ENCODE results near the gene PKD1.
"Not testable (repeated sequence)": the region's sequence is repeated elsewhere in the genome, so short reads cannot be mapped to it uniquely, and the experiment has no call there.

The PKD1 gene

DNA sequence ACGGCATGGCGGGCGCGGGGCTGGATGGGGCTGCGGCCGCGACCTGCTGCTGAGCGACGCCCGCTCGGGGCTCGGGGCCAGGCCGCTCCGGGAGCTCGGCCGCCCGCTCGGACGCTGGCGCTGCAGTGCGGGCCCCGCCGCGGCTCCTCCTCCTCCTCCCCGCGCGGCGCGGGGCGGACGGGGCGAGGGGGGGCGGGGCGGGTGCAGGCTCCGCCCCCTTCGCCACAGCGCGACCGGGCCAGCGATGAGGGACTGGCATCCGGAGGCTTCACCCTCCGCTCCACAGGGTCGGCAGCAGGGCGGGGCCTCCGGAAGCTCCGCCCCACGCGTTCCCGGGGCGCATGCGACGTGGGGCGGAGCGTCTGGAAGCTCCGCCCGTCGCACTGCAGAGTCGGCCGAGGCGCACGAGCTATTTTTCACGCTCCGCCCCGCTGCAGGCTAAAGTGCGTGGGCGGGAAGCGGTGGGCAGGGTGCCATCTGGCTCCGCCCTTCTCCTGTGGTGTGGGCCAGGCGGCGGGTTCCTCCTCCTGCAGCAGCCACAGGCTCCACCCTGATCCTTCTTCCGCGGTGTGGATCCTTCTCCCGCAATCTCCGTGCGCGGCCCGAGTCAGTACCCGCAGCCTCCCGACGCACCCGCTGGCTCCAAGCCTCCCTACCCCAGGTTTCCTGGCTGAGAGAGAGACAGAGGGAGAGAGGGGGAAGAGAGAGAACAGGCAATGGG is at the start of gene PKD1:
PKD1 (minus strand) TSS at position 129 of the 721 bp plus-strand sequence. CDS start 209 bp downstream, outside the sequence.
- H3K27ac Mint-ChIP-seq: peak within 1 kb of the TSS; percentile 56
- DNase-seq: peak; percentile 100
- not testable (repeated sequence) for H3K36me3 Mint-ChIP-seq (ENCODE audit: low read depth); H3K9me3 Mint-ChIP-seq
- peaks cover 18% of the 10 kb centered on the region for H3K4me1 Mint-ChIP-seq
- H3K27me3 Mint-ChIP-seq (ENCODE audit: low read depth, poor library complexity): peaks cover 16% of the 10 kb centered on the region
- H3K4me3 Mint-ChIP-seq: peak within 1 kb of the TSS; percentile 89

DNA sequence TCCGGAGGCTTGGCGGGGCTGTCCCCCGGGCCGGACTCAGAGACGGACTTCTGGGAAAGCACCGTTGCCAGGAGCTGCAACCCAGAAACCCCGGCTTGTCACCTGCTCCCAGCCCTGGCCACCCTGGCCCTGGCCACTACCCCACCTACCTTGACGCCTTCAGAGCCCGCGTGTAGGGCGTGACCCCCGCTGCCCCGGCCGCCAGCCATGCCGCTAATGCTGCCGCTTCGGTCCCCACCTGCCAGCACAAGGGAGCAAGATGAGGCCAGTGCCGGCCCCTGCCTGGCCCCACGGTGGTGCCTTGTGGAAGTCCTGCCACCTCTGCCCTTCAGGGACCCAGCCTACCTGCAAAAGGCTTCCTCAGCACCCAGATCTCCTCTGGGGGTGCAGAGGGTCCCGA is 49.3 kb upstream of the PKD1 start:
- Mint-ChIP-seq H3K4me3 (no peak overlapping the region), H3K4me1 (peaks cover under 1% of the 10 kb centered on the region), H3K27me3 (ENCODE audit: low read depth, poor library complexity) (peaks cover 3% of the 10 kb centered on the region), H3K27ac (no peak overlapping the region), H3K36me3 (ENCODE audit: low read depth) (peaks cover 9% of the 10 kb centered on the region), H3K9me3 (no peaks in the 10 kb centered on the region)
- TF ChIP-seq, protein P1, sequence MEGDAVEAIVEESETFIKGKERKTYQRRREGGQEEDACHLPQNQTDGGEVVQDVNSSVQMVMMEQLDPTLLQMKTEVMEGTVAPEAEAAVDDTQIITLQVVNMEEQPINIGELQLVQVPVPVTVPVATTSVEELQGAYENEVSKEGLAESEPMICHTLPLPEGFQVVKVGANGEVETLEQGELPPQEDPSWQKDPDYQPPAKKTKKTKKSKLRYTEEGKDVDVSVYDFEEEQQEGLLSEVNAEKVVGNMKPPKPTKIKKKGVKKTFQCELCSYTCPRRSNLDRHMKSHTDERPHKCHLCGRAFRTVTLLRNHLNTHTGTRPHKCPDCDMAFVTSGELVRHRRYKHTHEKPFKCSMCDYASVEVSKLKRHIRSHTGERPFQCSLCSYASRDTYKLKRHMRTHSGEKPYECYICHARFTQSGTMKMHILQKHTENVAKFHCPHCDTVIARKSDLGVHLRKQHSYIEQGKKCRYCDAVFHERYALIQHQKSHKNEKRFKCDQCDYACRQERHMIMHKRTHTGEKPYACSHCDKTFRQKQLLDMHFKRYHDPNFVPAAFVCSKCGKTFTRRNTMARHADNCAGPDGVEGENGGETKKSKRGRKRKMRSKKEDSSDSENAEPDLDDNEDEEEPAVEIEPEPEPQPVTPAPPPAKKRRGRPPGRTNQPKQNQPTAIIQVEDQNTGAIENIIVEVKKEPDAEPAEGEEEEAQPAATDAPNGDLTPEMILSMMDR (IDR thresholded peaks at IDR 0.05): no peak
- DNase-seq: no peak

DNA sequence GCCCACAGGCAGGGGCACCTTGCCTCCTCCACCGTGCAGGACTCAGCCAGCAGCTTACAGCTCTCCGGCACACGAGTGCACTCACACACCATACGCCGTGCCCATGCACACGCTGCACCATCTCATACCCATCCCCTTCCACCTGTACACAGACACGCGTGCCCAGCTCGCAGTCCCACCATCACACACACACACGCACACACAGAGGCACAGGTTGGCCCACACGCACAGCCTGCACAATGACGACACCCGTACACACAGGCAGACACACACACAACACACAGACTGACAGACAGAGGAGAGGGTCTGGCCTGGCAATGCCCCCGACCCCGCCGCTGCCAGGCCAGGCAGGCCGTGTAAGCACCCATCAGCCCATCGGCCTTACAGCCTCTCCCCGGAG is 48.6 kb upstream of the PKD1 start:
- Mint-ChIP-seq H3K27me3 (ENCODE audit: low read depth, poor library complexity) (peaks cover 3% of the 10 kb centered on the region), H3K9me3 (no peaks in the 10 kb centered on the region), H3K27ac (no peak overlapping the region), H3K4me1 (no peaks in the 10 kb centered on the region), H3K36me3 (ENCODE audit: low read depth) (peaks cover 9% of the 10 kb centered on the region), H3K4me3 (no peak overlapping the region)
- DNase-seq: no peak
- TF ChIP-seq, protein P1 (IDR thresholded peaks at IDR 0.05): no peak

DNA sequence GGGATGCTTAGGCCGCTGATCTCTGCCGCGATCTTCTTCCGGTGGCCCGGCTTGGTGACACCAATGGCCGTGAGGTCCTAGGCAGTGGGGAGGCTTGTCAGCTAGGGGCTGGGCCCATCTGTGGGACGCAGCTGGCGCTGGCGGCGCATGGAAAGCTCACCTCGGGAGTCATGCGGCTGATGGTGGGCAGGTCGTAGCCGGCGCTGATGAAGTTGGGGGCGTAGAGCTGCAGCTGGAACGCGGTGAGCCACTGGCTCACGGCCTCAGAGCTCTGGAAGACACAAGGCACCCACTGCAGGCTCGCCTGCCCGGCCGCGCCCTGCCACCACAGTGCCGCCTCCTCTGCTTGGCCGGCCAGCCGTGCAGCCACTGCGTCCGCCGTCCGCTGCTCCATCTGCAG is 48.0 kb upstream of the PKD1 start:
- Mint-ChIP-seq H3K4me1 (no peaks in the 10 kb centered on the region), H3K27ac (no peak overlapping the region), H3K4me3 (no peak overlapping the region), H3K27me3 (ENCODE audit: low read depth, poor library complexity) (peaks cover 3% of the 10 kb centered on the region), H3K9me3 (no peaks in the 10 kb centered on the region), H3K36me3 (ENCODE audit: low read depth) (peaks cover 9% of the 10 kb centered on the region)
- no peak for DNase-seq
- TF ChIP-seq, protein P1 (IDR thresholded peaks at IDR 0.05): no peak

DNA sequence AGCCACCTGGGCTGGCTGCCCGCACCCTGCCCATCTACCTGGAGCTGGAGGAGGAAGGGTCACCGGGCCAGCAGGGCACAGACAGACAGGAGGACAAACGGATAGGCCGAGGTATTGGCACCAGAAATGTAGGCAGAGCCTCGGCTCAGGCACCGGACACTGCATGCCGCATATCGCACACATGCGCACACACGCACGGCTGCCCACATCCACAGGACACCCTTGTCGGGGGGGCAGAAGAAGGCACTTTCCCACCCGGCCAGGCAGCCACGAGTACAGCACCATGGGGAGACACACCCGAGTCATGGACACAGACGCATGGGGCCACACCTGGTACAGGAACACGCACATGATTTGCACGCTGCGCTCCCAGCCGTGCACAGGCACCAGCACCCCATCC is 46.3 kb upstream of the PKD1 start:
- H3K27ac Mint-ChIP-seq: no peak overlapping the region
- no peak for DNase-seq
- H3K9me3 Mint-ChIP-seq: no peaks in the 10 kb centered on the region
- H3K27me3 Mint-ChIP-seq (ENCODE audit: low read depth, poor library complexity): peaks cover 3% of the 10 kb centered on the region
- TF ChIP-seq, protein P1 (IDR thresholded peaks at IDR 0.05): no peak
- no peaks in the 10 kb centered on the region for H3K4me1 Mint-ChIP-seq
- no peak overlapping the region for H3K4me3 Mint-ChIP-seq
- peaks cover 16% of the 10 kb centered on the region for H3K36me3 Mint-ChIP-seq (ENCODE audit: low read depth)

DNA sequence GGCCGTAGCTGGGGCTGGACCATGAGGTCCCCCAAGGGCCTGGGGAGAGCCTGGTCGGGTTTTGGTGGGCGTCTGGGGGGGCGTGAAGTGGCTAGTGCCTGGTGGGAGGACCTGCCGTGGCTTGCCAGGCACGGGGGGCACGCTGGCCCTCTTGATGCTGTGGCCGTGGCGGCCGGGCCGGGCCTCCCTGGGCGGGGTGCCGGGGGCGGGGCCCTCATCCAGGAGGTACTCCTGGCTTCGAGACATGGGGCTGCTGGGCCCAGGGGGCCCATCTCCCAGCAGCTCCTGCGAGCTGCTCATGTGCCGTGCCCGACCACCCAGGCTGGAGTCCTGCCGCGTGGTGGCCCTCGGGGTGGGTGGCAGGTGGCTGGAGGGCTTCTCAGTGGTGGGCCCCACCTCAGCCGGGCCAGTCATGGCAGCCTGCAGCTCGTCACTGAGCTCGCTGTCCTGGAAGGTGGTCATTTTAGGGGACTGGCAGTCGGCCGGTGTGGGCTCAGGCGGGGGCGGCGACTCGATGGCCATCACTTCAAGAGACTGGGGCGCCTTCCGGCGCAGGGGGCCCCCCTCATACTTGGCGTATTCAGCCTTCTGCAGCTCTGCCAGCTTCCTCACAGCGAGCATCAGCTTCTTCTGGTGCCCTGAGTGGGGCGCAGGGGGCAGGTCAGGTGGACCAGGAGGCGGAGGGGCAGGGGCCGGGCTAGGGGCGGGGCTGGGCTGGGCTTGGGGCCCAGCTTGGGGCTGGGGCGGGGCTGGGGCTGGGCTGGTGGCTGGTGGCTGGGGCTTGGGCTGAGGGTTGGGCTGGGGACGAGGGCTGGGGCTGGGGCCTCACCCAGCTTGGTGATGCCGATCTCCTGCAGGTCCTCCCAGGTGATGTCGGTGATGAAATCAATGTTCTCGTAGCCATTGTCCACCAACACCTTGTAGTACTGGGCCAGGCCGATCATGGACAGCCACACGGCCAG is 45.5 kb upstream of the PKD1 start:
- H3K4me3 Mint-ChIP-seq: no peak overlapping the region

More for the DNA sequence above, 45.5 kb upstream of the PKD1 start:
- TF ChIP-seq, protein P1 (IDR thresholded peaks at IDR 0.05): no peak
- Mint-ChIP-seq H3K27ac (no peak overlapping the region), H3K27me3 (ENCODE audit: low read depth, poor library complexity) (peaks cover 3% of the 10 kb centered on the region), H3K36me3 (ENCODE audit: low read depth) (peaks cover 18% of the 10 kb centered on the region), H3K4me1 (no peaks in the 10 kb centered on the region), H3K9me3 (no peaks in the 10 kb centered on the region)
- DNase-seq: no peak
